ENCODE data around the gene PLEKHH3. TPM values are rescaled to one million over a fixed set of nuclear protein-coding genes. Genes with fewer than 3 reads are reported as not detected.
"Not testable (repeated sequence)": the region's sequence is repeated elsewhere in the genome, so short reads cannot be mapped to it uniquely, and the experiment has no call there.

The PLEKHH3 gene
- total and polyA plus RNA-seq, 7 experiments from 2014 or later = 0.89 to 1.6 (median 1.1) TPM; not detected in 4

DNA sequence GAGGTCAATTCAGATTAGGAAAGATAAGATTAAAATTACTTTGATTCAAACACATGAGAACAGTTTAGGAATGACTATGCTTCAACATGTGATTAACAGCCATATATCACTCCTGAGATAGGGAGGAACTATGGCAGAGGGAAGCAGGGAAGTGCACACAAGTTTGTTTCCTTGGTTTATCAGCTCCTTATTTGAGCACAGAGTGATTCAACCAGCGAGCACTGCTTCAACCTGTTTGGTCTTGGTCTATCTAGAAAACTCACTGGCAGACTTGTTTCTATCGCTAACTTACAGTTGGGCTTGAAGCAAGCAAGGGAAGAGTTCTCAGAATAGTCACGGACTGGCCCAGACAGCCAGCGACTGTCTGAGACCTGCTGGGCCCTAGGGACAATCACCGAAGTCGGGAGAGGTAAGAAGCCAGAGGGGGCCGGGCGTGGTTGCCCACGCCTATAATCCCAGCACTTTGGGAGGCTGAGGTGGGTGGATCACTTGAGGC is 43.8 kb downstream of the PLEKHH3 start:
- Mint-ChIP-seq H3K36me3 (no peaks in the 10 kb centered on the region), H3K27me3 (peaks cover 0 to 3% (median 0%) of the 10 kb centered on the region in 5 donors), H3K4me1 (no peaks in the 10 kb centered on the region), H3K4me3 (no peak overlapping the region), H3K9me3 (no peaks in the 10 kb centered on the region), H3K27ac (no peak overlapping the region)
- CTCF ChIA-PET = interaction anchor here (0.6 to 0.7 kb wide), 2 partner anchors 106 to 1626 kb away, joined by 3 read pairs; no protein-coding TSS in a partner anchor
- Histone ChIP-seq H3K27me3 (ENCODE audit: control insufficient read depth in 2 of 2, insufficient read depth in 2 of 2, low read length in 2 of 2) (no peaks in the 10 kb centered on the region), H3K27ac (ENCODE audit: low read depth, low read length) (no peak overlapping the region), H3K9me3 (ENCODE audit: control insufficient read depth in 2 of 3, low read length in 3 of 3) (no peaks in the 10 kb centered on the region), H3K4me3 (ENCODE audit: low read length) (no peak overlapping the region), H3K36me3 (ENCODE audit: control insufficient read depth in 2 of 3, insufficient read depth in 3 of 3, low read length in 3 of 3) (no peaks in the 10 kb centered on the region), H3K4me1 (ENCODE audit: control insufficient read depth in 2 of 2, insufficient read depth in 2 of 2, low read length in 2 of 2) (no peaks in the 10 kb centered on the region)
- ATAC-seq = no peak
- POLR2A ChIA-PET = interaction anchor here (0.5 to 0.7 kb wide), 4 partner anchors 37 to 495 kb away, joined by 3 read pairs; no protein-coding TSS in a partner anchor
- intact Hi-C loops (cut with micrococcal nuclease) = no loop called here
- no peak for DNase-seq

DNA sequence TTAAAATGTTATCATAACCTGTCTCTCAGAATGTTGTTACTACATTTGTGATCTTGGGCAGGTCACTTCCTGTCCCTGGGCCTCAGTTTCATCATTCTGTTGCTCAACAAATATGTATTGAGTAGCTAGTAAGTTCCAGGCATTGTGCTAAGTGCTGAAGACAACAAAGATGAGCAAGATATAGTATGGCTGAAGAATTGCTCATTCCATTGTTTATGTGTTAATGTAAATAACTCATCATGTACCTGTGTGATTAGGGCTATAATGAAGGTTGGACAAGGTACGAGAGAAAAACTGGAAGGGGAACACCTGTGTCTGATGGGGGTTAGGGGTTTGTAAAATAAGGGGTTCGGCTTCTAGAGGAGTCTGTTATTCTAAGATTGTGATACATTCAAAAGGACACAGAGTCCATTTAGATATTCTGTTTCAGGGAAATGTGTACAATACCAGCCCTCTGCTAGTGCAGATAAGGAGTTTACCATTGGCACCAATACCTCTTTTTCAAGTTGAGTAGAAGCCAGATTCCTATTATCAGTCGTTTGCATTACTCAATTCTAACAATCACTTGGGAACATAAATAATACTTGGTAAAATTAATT is 47.3 kb downstream of the PLEKHH3 start:
- peak overlapping the region in 1 of 9 donors; percentile 1 for H3K27ac Mint-ChIP-seq
- no peaks in the 10 kb centered on the region for H3K9me3 Mint-ChIP-seq
- ChIA-PET CTCF (no interaction called here), POLR2A (no interaction called here)
- Histone ChIP-seq H3K27me3 (ENCODE audit: control insufficient read depth in 2 of 2, insufficient read depth in 2 of 2, low read length in 2 of 2) (no peaks in the 10 kb centered on the region), H3K4me3 (ENCODE audit: low read length) (no peak overlapping the region), H3K9me3 (ENCODE audit: control insufficient read depth in 2 of 3, low read length in 3 of 3) (no peaks in the 10 kb centered on the region), H3K27ac (ENCODE audit: low read depth, low read length) (no peak overlapping the region), H3K4me1 (ENCODE audit: control insufficient read depth in 2 of 2, insufficient read depth in 2 of 2, low read length in 2 of 2) (no peaks in the 10 kb centered on the region), H3K36me3 (ENCODE audit: control insufficient read depth in 2 of 3, insufficient read depth in 3 of 3, low read length in 3 of 3) (no peaks in the 10 kb centered on the region)
- intact Hi-C loops (cut with micrococcal nuclease) = no loop called here
- DNase-seq (no peak), ATAC-seq (no peak)
- no peak overlapping the region for H3K4me3 Mint-ChIP-seq
- no peaks in the 10 kb centered on the region for H3K36me3 Mint-ChIP-seq
- peaks cover 0 to 2% (median 0%) of the 10 kb centered on the region in 5 donors for H3K27me3 Mint-ChIP-seq
- H3K4me1 Mint-ChIP-seq = peaks cover 0 to 2% (median 0%) of the 10 kb centered on the region in 7 donors

DNA sequence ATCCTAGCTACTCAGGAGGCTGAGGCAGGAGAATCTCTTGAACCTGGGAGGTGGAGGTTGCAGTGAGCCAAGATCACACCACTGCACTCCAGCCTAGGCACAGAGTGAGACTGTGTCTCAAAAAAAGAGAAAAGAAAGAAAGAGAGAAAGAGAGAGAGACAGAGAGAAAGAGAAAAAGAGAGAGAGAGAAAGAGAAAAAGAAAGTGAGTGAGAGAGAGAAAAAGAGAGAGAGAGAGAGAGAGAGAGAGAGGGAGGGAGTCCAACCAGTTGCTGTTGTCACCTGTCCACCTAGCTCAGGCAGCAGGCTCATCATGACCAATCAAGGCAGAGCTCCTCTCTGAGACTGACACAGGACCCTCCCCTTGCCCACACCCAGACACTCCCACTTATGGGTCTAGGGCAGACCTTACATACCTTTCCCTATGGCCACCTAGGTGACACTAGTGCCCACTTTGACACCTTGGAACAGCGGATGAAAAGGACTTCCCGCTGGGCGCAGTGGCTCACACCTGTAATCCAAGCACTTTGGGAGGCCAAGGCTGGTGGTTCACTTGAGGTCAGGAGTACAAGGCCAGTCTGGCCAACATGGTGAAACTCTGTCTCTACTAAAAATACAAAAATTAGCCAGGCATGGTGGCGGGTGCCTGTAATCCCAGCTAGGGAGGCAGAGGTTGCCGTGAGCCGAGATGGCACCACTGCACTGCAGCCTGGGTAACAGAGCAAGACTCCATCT is 49.6 kb downstream of the PLEKHH3 start:
- H3K4me1 Mint-ChIP-seq; H3K27ac ChIP-seq (ENCODE audit: low read depth, low read length); H3K27ac Mint-ChIP-seq; intact Hi-C loops (cut with micrococcal nuclease); POLR2A ChIA-PET; H3K4me3 ChIP-seq (ENCODE audit: low read length); H3K36me3 Mint-ChIP-seq; H3K9me3 Mint-ChIP-seq; CTCF ChIA-PET; H3K27me3 Mint-ChIP-seq; ATAC-seq; H3K27me3 ChIP-seq (ENCODE audit: control insufficient read depth in 2 of 2, insufficient read depth in 2 of 2, low read length in 2 of 2); H3K4me1 ChIP-seq (ENCODE audit: control insufficient read depth in 2 of 2, insufficient read depth in 2 of 2, low read length in 2 of 2); H3K36me3 ChIP-seq (ENCODE audit: control insufficient read depth in 2 of 3, insufficient read depth in 3 of 3, low read length in 3 of 3); H3K9me3 ChIP-seq (ENCODE audit: control insufficient read depth in 2 of 3, low read length in 3 of 3); H3K4me3 Mint-ChIP-seq; DNase-seq: not testable (repeated sequence)

DNA sequence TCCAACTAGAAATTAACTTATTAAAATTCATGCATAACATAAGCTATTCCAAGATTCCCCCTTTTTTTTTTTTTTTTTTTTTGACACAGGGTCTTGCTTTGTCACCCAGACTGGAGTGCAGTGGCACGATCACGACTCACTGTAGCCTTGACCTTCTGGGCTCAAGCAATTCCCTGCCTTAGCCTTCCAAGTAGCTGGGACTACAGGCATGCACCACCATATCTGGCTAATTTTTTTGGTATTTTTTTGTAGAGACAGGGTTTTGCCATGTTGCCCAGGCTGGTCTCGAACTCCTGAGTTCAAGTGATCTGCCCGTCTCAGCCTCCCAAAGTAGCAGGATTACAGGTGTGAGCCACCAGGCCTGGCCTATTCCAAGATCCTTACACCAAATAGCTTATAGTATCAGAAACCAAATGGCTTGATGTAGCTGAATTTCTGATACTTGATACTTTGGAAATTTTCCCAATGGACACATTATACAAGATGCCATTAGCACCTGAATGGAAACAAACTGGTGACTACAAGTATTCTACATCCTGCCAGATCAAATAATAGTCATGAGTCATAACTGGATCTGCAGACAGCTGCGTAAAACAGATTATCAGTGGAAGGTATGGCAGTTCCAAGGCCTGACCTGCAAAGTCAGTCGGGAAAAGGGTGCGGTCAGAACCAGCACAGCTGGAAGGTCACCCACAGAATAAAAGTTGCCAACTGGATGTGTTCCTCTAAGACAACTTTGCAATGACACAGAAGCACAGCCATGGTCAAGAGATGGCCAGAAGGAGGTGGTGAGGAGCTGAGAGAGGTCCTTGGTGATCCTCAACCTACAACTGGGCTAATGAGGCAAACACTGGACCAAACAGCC is 52.8 kb downstream of the PLEKHH3 start:
- POLR2A ChIA-PET = no interaction called here
- intact Hi-C loops (cut with micrococcal nuclease) = no loop called here
- CTCF ChIA-PET = no interaction called here

DNA sequence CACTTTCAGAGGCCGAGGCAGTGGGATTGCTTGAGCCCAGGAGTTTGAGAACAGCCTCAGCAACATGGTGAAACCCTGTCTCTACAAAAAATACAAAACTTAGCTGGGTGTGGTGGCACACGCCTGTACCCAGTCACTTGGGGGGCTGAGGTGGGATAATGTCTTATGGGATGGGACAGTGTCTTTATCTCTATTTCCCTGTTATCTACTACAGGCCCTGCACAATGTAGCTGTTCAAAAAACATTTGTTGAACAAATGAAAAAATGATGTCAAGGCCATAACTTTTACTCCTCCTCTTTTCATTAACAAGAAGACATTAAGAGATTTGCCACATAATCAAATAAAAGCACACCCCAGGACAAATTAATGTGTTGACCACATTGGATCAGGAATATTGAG is 53.5 kb downstream of the PLEKHH3 start:
- Histone ChIP-seq H3K36me3 (ENCODE audit: control insufficient read depth in 2 of 3, insufficient read depth in 3 of 3, low read length in 3 of 3) (no peaks in the 10 kb centered on the region), H3K4me1 (ENCODE audit: control insufficient read depth in 2 of 2, insufficient read depth in 2 of 2, low read length in 2 of 2) (no peaks in the 10 kb centered on the region), H3K27me3 (ENCODE audit: control insufficient read depth in 2 of 2, insufficient read depth in 2 of 2, low read length in 2 of 2) (no peaks in the 10 kb centered on the region), H3K4me3 (ENCODE audit: low read length) (no peak overlapping the region), H3K9me3 (ENCODE audit: control insufficient read depth in 2 of 3, low read length in 3 of 3) (no peaks in the 10 kb centered on the region), H3K27ac (ENCODE audit: low read depth, low read length) (no peak overlapping the region)
- peaks cover 0 to 2% (median 0%) of the 10 kb centered on the region in 5 donors for H3K27me3 Mint-ChIP-seq
- peaks cover 0 to 10% (median 0%) of the 10 kb centered on the region in 7 donors for H3K4me1 Mint-ChIP-seq
- no peak for DNase-seq
- ChIA-PET CTCF (no interaction called here), POLR2A (no interaction called here)
- no peaks in the 10 kb centered on the region for H3K9me3 Mint-ChIP-seq
- intact Hi-C loops (cut with micrococcal nuclease) = no loop called here
- ATAC-seq = no peak
- H3K4me3 Mint-ChIP-seq = no peak overlapping the region
- H3K27ac Mint-ChIP-seq = no peak overlapping the region
- no peaks in the 10 kb centered on the region for H3K36me3 Mint-ChIP-seq

More for the DNA sequence above, 52.8 kb downstream of the PLEKHH3 start:
- Mint-ChIP-seq H3K27ac (no peak overlapping the region), H3K9me3 (no peaks in the 10 kb centered on the region), H3K4me3 (no peak overlapping the region), H3K4me1 (peaks cover 0 to 4% (median 0%) of the 10 kb centered on the region in 7 donors), H3K36me3 (no peaks in the 10 kb centered on the region), H3K27me3 (peaks cover 0 to 2% (median 0%) of the 10 kb centered on the region in 5 donors)
- no peaks in the 10 kb centered on the region for H3K36me3 ChIP-seq (ENCODE audit: control insufficient read depth in 2 of 3, insufficient read depth in 3 of 3, low read length in 3 of 3)
- H3K4me3 ChIP-seq (ENCODE audit: low read length) = no peak overlapping the region
- no peak for ATAC-seq
- no peaks in the 10 kb centered on the region for H3K9me3 ChIP-seq (ENCODE audit: control insufficient read depth in 2 of 3, low read length in 3 of 3)
- no peak overlapping the region for H3K27ac ChIP-seq (ENCODE audit: low read depth, low read length)
- H3K4me1 ChIP-seq (ENCODE audit: control insufficient read depth in 2 of 2, insufficient read depth in 2 of 2, low read length in 2 of 2) = no peaks in the 10 kb centered on the region
- no peak for DNase-seq
- no peaks in the 10 kb centered on the region for H3K27me3 ChIP-seq (ENCODE audit: control insufficient read depth in 2 of 2, insufficient read depth in 2 of 2, low read length in 2 of 2)

DNA sequence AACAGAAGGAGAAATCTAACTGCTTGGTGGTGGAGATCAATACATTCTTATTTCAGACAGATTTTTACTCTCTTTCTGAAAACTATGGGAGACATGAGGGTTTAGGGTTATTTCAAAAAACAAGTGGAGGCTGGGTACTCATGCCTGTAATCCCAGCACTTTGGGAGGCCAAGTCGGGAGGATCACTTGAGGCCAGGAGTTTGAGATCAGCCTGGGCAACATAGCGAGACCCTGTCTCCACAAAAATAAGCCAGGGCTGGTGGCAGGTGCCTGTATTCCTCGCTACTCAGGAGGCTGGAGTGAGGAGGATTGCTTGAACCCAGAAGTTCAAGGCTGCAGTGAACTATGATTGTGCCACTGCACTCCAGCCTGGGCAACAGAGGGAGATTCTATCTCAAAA is 54.8 kb downstream of the PLEKHH3 start:
- ATAC-seq; H3K4me3 Mint-ChIP-seq; H3K4me1 ChIP-seq (ENCODE audit: control insufficient read depth in 2 of 2, insufficient read depth in 2 of 2, low read length in 2 of 2); H3K27me3 Mint-ChIP-seq; DNase-seq; H3K9me3 ChIP-seq (ENCODE audit: control insufficient read depth in 2 of 3, low read length in 3 of 3); H3K36me3 ChIP-seq (ENCODE audit: control insufficient read depth in 2 of 3, insufficient read depth in 3 of 3, low read length in 3 of 3); H3K27me3 ChIP-seq (ENCODE audit: control insufficient read depth in 2 of 2, insufficient read depth in 2 of 2, low read length in 2 of 2); intact Hi-C loops (cut with micrococcal nuclease); H3K36me3 Mint-ChIP-seq; H3K4me1 Mint-ChIP-seq; H3K27ac ChIP-seq (ENCODE audit: low read depth, low read length); H3K9me3 Mint-ChIP-seq; H3K27ac Mint-ChIP-seq; H3K4me3 ChIP-seq (ENCODE audit: low read length): not testable (repeated sequence)
- CTCF ChIA-PET = interaction anchor here (0.7 to 0.9 kb wide), 2 partner anchors 9 to 196 kb away, joined by 3 to 4 read pairs; no protein-coding TSS in a partner anchor
- POLR2A ChIA-PET = interaction anchor here (0.6 to 1.1 kb wide), 3 partner anchors 13 to 139 kb away, joined by 3 to 5 read pairs (median 4); partner anchors contain the start of genes RETREG3 and TUBG1
